Measurements from ENCODE around the gene ATOH8. TPM values are rescaled to one million over a fixed set of nuclear protein-coding genes. Genes with fewer than 3 reads are reported as not detected.

ATOH8 gene
- total RNA-seq, 1 donor, result 1.3 TPM

GRCh38 chr2:85796341-85797262 lies 42.8 kb downstream of the ATOH8 start:
- Histone ChIP-seq H3K4me3 (ENCODE audit: low read length) (no peak overlapping the region), H3K27me3 (ENCODE audit: insufficient read depth, low read length) (no peaks in the 10 kb centered on the region), H3K4me1 (ENCODE audit: insufficient read depth, low read length) (no peaks in the 10 kb centered on the region), H3K9me3 (ENCODE audit: low read depth, low read length) (no peaks in the 10 kb centered on the region)

GRCh38 chr2:85797263-85797660 lies 43.5 kb downstream of the ATOH8 start:
- no peak overlapping the region for H3K4me3 ChIP-seq (ENCODE audit: low read length)
- H3K4me1 ChIP-seq (ENCODE audit: insufficient read depth, low read length), result no peaks in the 10 kb centered on the region
- no peaks in the 10 kb centered on the region for H3K27me3 ChIP-seq (ENCODE audit: insufficient read depth, low read length)
- H3K9me3 ChIP-seq (ENCODE audit: low read depth, low read length), result no peaks in the 10 kb centered on the region

- no peaks in the 10 kb centered on the region for H3K27me3 ChIP-seq (ENCODE audit: insufficient read depth, low read length)
- no peak overlapping the region for H3K4me3 ChIP-seq (ENCODE audit: low read length)
- no peaks in the 10 kb centered on the region for H3K9me3 ChIP-seq (ENCODE audit: low read depth, low read length)
- H3K4me1 ChIP-seq (ENCODE audit: insufficient read depth, low read length), result no peaks in the 10 kb centered on the region
Measured at GRCh38 chr2:85797921-85798320, 44.1 kb downstream of the ATOH8 start.

DNA sequence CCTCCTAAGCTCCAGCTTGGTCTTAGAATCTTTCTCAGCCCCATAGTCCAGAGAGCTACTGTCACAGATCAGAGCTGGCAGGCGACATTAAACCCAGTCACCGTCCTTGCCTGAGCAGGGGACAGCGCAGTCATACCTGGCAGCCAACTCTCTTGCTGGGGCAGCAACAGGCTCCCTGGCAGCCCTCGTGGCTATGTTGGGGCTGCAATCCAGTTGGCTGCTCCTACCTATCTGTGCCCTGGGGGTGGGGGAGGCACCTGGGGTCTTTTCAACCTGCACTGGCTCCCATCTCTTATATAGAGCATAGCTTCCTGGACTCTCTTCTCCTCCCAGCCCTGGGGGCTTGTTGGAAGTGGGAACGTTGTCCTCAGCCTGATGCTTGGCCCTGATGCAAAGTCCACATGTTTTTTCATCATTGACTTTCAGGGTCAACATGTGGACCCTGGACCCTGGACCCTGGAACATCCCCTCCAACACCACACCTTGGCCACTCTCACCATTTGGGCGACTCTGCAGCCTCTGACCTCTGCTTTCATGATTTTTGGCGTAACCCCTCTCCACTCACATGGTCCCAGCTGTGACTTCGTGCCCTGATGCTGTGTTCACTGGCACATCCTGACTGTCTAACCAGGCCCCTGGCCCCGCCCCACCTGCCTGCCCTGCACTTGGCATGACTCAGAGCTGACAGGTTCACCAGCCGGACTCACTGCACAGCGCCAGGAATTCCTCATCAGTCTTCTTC lies 45.6 kb downstream of the ATOH8 start:
- H3K27me3 ChIP-seq (ENCODE audit: insufficient read depth, low read length), result no peaks in the 10 kb centered on the region
- H3K4me1 ChIP-seq (ENCODE audit: insufficient read depth, low read length), result peaks cover 5% of the 10 kb centered on the region
- no peaks in the 10 kb centered on the region for H3K9me3 ChIP-seq (ENCODE audit: low read depth, low read length)
- H3K4me3 ChIP-seq (ENCODE audit: low read length), result no peak overlapping the region

DNA sequence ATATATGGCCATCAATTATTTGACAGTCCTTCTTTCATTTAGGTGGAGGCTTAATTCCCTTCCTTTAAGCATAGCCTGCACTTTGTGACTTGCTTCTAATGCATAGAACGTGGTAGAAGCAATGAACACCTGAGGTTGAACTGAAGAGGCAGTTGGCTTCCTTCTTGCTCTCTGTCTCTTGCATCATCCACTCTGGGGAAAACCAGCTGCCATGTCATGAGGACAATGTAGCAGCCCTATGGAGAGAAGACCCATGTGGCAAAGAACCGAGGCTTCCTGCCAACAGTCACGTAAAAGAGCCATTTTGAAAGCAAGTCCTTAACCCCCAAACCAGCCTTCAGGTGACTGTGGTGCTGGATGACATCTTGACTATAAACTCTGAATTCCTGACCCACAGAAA lies 46.8 kb downstream of the ATOH8 start:
- peaks cover 8% of the 10 kb centered on the region for H3K4me1 ChIP-seq (ENCODE audit: insufficient read depth, low read length)
- H3K9me3 ChIP-seq (ENCODE audit: low read depth, low read length), result no peaks in the 10 kb centered on the region
- H3K27me3 ChIP-seq (ENCODE audit: insufficient read depth, low read length), result no peaks in the 10 kb centered on the region
- no peak overlapping the region for H3K4me3 ChIP-seq (ENCODE audit: low read length)

- H3K4me3 ChIP-seq (ENCODE audit: low read length), result no peak overlapping the region
- H3K9me3 ChIP-seq (ENCODE audit: low read depth, low read length), result no peaks in the 10 kb centered on the region
- H3K4me1 ChIP-seq (ENCODE audit: insufficient read depth, low read length), result peaks cover 19% of the 10 kb centered on the region
- no peaks in the 10 kb centered on the region for H3K27me3 ChIP-seq (ENCODE audit: insufficient read depth, low read length)
Measured at GRCh38 chr2:85801871-85802270, 48.1 kb downstream of the ATOH8 start.

DNA sequence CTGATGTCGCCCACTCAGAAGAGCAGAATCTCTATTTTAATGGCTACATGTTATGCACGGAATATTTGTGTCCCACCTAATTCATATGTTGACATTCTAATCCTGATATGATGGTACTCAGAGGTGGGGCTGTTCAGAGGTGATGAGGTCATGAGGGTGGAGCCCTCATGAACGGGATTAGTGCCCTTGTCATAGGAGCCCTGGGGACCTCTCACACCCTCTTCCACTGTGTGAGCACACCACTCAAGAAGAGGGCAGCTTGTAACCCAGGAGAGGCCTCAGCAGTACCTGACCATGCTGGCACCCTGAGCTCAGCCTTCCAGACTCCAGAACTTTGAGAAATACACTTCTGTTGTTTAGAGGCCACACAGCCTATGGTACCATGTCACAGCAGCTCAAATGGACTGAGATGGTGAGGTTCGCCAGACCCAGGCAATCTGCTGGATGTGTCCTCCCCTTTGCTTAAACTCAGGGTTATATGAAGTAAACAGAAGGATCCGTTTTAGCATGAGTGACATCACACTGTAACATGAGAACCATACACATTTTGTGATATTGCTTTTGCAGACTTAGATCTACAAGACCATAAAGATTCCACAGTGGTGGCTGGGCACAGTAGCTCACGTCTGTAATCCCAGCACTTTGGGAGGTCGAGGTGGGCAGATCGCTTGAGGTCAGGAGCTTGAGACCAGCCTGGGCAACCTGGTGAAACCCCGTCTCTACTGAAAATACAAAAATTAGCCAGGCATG lies 48.7 kb downstream of the ATOH8 start:
- Histone ChIP-seq H3K4me3 (ENCODE audit: low read length) (no peak overlapping the region), H3K9me3 (ENCODE audit: low read depth, low read length) (no peaks in the 10 kb centered on the region), H3K27me3 (ENCODE audit: insufficient read depth, low read length) (no peaks in the 10 kb centered on the region), H3K4me1 (ENCODE audit: insufficient read depth, low read length) (peaks cover 19% of the 10 kb centered on the region)

DNA sequence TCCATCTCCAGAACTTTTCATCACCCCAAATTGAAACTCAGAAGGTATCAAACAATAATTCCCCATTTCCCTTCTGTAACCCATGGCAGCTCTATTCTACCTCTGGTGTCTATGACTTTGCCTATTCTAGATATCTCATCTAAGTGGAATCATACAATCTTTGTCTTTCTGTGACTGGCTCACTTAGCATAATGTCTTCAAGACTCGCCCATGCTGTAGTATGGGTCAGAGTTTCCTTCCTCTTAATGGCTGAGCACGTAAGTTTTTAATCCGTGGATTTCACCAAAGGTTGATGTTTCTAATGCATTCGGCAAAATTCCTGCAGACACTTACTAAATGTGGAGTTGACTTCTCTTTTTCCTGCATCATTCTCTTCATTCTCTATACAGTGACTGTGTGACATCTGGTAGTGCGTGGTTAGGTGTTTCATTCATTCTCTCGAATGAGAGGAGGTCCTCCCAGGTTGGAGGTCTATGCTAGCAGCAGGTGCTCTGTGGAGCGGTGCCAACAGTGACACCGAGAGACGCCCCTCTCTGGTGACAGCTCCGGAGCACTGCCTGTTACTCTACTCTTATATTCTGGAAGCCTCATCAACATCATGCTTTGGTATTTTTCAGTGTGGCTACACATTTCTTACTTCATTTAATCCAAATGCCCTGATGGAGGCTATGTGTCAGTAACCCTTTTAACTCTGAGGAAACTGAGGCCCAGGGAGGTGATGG lies 50.1 kb downstream of the ATOH8 start:
- Histone ChIP-seq H3K4me1 (ENCODE audit: insufficient read depth, low read length) (peaks cover 19% of the 10 kb centered on the region), H3K27me3 (ENCODE audit: insufficient read depth, low read length) (no peaks in the 10 kb centered on the region), H3K4me3 (ENCODE audit: low read length) (no peak overlapping the region), H3K9me3 (ENCODE audit: low read depth, low read length) (no peaks in the 10 kb centered on the region)

GRCh38 chr2:85804583-85804982 lies 50.8 kb downstream of the ATOH8 start:
- Histone ChIP-seq H3K9me3 (ENCODE audit: low read depth, low read length) (no peaks in the 10 kb centered on the region), H3K27me3 (ENCODE audit: insufficient read depth, low read length) (no peaks in the 10 kb centered on the region), H3K4me3 (ENCODE audit: low read length) (no peak overlapping the region), H3K4me1 (ENCODE audit: insufficient read depth, low read length) (peaks cover 19% of the 10 kb centered on the region)

DNA sequence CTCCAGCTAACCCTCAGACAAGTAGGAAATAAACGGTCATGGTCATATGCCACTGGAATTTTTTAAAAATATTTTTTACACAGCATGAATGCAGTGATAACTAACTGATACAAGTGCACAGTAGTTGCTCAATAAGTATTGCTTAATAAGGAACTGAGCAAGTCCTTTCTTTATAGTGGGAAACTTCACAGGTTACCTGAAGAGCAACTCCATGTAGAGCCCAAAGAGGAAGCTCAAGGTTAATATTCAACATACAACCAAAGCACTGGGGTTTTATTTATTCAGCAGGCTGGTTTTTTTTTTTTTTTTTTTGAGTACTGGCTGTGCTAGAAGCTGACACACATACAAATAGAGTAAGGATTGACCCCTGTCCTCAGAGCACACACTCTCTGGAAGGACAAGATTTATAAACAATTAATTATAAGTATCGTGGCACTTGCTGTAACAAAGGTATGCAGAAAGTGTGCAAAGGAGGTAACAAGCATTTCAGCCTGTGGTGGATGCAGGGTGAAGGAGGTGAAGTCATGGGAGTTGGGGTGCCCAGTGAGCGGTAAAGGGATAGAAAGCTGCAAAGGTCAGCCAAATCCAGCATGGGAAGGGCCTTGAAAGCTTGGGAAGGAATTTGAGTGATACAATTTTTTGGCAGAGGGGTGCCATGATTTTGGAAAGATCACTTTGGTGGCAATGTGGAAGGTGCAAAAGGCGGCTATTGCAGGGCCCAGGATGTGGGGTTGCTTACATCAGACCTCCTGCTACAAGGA lies 52.7 kb downstream of the ATOH8 start:
- Histone ChIP-seq H3K27me3 (ENCODE audit: insufficient read depth, low read length) (no peaks in the 10 kb centered on the region), H3K4me1 (ENCODE audit: insufficient read depth, low read length) (peaks cover 19% of the 10 kb centered on the region), H3K9me3 (ENCODE audit: low read depth, low read length) (no peaks in the 10 kb centered on the region), H3K4me3 (ENCODE audit: low read length) (no peak overlapping the region)

DNA sequence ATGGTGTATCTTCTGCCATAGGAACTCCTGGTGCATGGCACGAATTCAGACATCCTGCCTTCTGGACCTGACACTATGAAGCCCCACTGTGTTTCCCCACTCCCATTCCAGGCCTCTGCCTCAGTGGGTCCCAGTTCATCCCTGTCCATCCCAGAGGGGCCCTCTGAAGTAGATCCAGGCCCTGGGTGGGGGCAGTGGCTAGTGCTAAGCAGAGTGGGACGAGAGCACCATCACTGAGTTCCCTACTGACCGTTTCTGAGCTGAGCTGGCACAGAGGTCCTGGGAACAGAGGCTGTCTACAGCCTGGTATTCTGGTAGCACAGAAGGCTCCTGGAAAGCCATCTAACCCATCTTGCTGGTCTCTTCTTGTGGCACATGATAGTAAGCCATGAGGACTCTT lies 54.0 kb downstream of the ATOH8 start:
- Histone ChIP-seq H3K4me3 (ENCODE audit: low read length) (no peak overlapping the region), H3K27me3 (ENCODE audit: insufficient read depth, low read length) (no peaks in the 10 kb centered on the region), H3K4me1 (ENCODE audit: insufficient read depth, low read length) (peaks cover 19% of the 10 kb centered on the region), H3K9me3 (ENCODE audit: low read depth, low read length) (no peaks in the 10 kb centered on the region)

DNA sequence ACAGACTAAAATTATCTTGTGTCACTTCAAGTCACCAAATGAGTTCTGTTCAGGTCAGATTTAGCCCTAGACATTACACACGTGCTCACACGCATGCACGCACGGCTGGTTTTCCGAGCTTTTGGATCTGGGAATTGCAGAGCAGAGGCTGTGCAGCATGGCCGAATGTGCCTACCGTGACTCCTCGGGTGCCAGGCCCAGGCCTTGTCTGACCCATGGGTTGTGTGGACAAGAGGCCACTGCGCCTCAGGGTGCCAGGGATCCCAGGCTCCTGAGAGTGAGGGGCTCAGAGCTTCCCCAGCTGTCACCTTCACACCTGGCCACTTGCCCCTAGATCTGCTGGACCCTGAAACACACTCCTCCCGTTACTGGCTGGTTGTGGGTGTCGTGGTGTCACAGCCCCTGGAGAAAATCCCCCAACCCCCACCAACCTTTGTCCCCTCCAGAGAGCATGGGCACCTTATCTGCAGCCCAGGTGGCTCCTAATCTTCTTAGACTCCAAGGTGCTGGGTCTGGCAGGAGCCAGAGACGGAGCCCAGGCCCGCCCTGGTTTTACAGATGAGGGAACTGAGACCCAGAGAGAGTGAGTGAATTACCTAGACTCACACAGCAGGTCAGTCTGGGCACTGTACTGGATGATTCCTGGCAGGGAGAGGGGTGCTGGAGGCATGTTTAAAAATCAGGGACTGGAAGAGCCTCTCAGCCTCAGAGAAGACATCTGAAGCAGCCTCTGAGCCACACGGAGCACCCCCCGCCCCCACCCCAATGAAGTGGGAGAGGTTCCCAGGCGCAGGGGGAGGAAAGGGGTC lies 56.8 kb downstream of the ATOH8 start:
- Histone ChIP-seq H3K9me3 (ENCODE audit: low read depth, low read length) (no peaks in the 10 kb centered on the region), H3K4me1 (ENCODE audit: insufficient read depth, low read length) (peaks cover 11% of the 10 kb centered on the region), H3K4me3 (ENCODE audit: low read length) (no peak overlapping the region), H3K27me3 (ENCODE audit: insufficient read depth, low read length) (no peaks in the 10 kb centered on the region)
